IPS-18c (cell line): Measurements from ENCODE around the gene ADAMTSL2.

Experiments
- H3K4me3 ChIP-seq: 2 replicates; pipeline ENCODE4 v1.7.0; 2013; ENCODE audit warnings: low read depth, mild to moderate bottlenecking, low read length, moderate library complexity; ENCODE audit not compliant: insufficient read depth
- H3K9me3 ChIP-seq: one replicate; pipeline ENCODE4 v1.6.1; 2013; ENCODE audit warnings: mild to moderate bottlenecking, low read length, moderate library complexity; ENCODE audit not compliant: control insufficient read depth, insufficient read depth

The ADAMTSL2 gene

DNA sequence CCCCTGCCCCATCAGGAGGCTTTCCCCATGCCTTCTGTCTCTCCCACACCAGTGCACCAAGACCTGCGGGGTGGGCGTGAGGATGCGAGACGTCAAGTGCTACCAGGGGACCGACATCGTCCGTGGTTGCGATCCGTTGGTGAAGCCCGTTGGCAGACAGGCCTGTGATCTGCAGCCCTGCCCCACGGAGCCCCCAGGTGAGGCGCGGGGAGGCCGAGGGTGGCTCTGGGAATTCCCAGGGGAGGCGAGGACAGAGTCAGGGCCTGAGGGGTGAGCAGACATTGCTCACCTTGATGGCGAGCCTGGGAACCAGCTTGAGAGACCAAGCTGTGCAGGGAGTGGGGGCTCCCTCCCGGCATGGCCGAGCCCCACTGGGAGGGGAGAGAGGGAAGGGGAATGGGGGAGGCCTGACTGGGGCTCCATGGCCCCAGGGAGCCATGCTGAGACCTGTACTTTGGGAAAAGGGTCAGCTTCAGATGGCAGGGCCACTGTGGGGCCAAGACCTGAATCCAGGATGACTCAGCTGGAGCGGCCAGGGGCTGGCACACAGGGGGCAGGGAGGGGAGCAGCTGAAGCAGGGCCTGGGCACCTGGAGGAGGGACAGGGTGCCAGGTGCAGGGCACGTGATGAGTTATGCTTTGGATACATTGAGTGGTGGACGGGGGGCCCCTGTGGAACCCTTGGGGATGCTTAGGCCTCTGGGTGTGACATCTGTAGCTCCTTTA lies 39.4 kb downstream of the ADAMTSL2 start:
- Histone ChIP-seq H3K9me3 (no peaks in the 10 kb centered on the region), H3K4me3 (no peak overlapping the region)

DNA sequence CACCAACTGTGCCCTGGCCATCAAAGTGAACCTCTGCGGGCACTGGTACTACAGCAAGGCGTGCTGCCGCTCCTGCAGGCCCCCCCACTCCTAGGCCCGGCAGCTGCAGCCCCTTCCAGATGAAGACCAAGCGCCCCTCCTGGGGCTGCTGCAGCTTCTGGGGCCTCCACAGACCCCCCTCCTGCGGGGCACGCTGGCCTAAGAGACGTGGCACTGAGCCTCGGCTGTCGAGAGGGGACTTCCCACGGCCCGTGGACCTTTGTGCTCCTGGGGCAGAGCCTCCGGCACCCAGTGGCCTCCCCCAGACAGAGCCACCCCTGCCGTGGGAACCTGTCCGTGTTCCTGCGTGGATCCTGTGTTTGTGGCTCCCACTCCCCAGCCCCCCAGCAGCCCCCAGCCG lies 40.3 kb downstream of the ADAMTSL2 start:
- H3K4me3 ChIP-seq, result no peak overlapping the region
- H3K9me3 ChIP-seq, result no peaks in the 10 kb centered on the region

DNA sequence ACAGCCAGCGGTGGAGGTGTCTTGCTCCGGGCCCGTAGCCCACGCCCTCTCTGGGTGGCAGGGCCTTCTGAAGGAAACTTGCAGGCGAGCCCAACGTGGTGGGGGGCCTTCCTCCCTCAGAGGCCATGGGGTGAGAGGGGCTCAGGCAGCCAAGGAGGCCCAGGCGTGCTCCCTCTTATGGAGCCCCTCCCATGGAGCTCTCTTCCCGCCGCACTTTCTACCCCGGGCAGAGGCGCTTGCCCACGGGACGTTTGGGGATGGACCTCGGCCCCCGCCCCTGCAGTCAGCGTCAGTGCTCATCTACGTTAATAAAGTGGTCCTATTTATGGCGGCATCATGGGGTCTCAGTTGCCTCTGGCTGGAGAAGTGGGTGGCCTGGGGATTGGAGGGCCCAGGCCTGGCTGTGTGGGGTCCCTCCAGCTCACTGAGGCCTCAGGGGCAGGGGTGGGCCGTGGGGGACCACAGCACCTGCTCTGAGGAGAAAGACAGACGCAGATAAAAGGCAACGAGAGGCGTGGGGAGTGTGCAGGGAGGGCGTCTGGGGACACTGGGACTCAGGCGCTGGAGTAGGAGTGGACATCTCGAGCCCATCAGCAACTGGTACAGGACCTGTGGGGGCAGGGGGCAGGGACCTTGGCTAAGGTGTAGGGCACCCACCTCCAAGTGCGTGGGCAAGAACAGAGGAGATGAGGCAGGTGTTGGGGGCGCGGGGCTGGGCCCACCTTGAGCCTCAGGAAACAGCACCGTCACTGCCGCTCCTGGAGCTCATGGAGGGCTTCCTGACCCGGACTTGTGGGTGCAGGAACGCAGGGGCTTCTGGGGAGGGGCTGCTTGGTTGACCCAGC lies 40.9 kb downstream of the ADAMTSL2 start:
- Histone ChIP-seq H3K4me3 (no peak overlapping the region), H3K9me3 (no peaks in the 10 kb centered on the region)

DNA sequence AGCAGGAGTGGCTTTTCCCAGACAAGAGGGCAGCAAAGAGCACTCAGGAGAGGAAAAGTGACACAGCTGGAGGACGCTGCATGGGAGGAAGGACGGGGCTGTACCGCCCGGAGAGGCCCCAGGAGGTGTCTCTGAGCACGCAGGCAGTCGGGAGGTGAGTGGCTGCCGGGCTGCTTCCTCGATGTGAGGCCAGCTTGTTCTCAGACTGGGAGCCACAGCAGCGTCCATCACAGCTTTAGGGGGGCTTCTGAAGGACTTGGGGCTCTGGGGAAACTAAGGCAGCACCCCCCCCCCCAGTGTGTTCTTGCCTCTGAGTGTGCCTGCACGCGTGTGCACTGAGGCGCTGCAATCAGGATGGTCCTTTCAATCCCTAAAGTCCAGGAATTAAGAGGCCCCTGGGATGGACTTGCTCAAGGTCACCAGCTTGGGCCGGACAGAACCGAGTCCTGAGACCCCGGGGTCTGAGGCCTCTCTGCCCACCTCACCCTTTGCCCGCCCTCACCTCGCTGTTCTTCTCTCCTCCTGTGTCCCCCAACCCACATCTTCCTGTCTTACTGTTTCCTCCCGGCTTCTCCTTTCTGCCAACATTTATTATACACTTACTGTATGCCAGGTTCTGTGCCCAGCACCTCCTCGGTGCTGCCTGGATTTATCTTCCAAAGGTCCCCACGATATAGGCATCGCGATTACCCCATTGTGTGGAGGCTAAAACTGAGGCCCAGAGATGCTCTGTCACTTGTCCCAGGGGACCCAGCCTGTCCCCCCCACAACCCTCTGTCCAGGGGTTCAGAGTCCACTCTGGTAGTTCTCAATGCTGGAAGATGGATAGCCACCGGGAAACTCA lies 41.7 kb downstream of the ADAMTSL2 start:
- H3K4me3 ChIP-seq, result no peak overlapping the region
- no peaks in the 10 kb centered on the region for H3K9me3 ChIP-seq

DNA sequence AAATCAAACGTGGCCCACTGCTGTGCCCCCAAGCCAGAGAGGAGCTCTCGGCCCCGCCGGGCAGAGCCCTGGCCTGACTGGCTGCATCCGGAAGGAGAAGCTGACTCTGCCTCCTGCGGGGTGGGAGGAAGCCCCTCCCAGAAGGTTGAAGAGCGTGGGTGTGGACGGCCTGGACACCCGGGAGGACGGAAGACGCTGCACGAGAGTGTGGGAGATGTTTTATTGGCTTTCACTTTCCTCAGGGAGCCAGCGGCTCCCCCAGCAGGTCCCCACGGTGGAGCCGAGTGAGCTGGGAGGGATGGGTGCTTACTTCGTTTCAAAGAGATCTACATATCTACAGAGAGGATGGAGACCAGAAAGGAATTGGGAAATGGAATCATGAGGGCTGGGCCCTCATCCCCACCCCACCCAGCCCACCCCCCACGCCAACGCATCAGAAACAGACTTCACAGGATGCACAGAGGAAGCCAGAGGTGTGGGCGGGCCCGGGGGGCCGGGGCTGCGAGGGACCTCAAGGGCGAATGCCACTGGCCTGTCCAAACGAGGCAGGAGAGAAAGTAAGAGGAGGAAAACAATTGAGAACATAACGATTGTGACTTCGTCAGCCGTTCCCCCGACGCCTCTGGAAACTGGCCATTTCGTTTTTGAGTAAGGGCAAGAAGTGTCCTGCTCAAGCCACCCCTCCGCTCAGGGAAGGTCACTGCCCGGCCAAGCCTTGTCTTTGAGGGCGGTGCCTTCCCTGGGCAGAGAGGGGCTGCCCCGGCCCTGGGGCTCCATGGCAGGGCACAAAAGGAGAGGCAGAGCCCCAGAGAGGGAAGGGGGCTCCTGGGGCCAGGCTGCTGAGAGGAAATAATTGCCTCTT lies 42.6 kb downstream of the ADAMTSL2 start:
- H3K4me3 ChIP-seq, result no peak overlapping the region

DNA sequence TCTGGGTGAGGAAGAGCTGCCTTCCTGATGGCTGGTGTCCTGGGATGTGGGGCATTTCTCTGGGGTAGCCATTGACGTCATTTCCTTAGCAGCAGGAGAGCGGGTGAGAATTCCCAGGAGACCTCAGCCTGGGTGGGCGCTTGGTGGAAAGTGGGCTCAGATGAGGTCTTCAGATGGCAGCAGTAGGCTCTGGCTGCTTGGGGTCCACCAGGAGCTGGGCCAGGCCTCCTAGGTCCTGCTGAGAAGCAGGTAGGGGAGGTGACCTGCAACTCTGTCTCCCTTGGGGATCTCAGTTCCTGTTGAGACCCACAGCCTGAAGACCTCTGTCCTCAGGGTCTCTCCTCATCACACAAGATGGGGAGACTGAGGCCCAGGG lies 43.2 kb downstream of the ADAMTSL2 start:
- H3K4me3 ChIP-seq, result no peak overlapping the region
- H3K9me3 ChIP-seq, result peaks cover 2% of the 10 kb centered on the region

More for the DNA sequence above, 42.6 kb downstream of the ADAMTSL2 start:
- no peaks in the 10 kb centered on the region for H3K9me3 ChIP-seq

DNA sequence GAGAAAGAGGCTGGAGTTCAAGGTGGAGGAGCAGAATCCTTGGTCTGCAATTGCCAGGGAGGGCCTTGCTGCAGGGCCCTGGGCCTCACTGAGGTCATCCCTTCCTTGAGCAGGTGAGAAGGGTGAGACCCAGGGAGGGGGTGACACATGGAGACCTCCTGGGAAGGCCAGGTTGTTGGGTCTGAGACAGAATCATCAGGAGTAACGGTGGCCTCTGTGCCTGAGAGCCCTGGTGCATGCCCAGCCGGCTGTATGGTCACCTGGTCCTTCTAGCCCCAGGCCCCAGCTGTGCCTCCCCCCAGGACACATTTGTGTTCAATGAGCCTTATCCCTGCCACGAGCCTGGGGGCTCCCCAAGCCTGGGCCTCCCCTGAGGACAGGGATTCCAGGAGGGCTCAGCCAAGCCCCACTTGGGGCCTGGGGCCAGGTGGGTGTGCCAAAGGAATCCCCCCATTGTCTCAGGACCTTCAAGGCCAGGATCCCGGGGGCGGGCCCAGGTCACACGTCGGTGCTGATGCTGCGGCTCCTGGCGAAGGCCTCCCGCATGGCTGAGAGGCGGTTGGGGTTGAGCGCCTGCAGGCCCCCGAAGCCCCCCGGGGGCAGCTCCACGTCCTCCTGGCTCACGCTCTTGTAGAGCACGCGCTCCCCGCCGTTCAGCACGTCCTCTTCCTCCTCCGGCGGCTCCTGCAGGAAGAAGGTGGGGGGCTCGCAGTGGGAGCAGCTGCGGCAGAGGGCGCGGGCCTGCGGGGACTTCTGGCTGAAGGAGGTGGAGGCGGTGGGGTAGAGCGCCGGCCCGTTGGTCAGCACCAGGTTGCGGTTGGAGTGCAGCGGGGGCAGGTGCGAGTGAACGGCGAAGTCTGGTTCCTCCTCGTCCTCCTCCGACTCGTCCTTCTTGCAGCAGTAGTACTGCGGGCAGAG lies 44.3 kb downstream of the ADAMTSL2 start:
- Histone ChIP-seq H3K9me3 (peaks cover 2% of the 10 kb centered on the region), H3K4me3 (no peak overlapping the region)

DNA sequence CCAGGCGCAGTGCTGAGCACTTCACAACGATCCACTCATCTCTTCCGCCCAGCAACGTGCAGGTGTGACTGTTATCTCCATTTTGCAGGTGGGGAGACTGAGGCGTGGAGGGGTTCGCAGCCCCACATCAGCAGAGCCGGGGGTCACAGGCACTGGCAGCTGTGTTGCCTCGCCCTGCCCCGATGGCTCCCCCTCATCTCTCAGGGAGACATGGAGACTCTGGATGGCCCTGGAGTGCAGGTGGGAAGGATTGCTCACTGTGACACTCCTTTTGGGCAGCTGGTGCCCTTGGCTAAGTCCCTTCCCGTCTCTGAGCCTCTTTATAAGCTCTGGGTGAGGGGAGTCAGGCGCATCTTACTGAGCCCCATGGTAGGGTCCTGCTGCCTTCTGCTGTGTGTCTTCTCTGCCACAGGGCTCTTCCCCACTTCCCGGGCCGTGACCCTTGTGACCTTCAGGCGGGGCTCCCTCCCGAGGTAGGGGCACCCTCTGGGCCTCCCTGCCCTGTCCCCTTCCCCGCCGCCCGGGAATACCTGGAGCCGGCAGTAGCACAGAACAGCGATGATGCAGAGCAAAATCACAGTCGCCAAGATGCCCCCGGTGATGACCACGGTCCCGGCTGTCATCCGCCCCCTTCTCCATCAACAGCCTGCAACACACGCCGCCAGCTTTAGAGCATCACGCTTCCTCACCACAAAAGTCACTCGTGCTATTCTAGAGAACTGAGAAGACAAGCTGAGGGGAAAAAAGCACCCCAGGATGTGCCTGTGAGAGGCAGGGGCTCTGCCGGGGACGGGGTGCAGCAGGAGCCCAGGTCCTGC lies 45.3 kb downstream of the ADAMTSL2 start:
- no peak overlapping the region for H3K4me3 ChIP-seq
- peaks cover 2% of the 10 kb centered on the region for H3K9me3 ChIP-seq

DNA sequence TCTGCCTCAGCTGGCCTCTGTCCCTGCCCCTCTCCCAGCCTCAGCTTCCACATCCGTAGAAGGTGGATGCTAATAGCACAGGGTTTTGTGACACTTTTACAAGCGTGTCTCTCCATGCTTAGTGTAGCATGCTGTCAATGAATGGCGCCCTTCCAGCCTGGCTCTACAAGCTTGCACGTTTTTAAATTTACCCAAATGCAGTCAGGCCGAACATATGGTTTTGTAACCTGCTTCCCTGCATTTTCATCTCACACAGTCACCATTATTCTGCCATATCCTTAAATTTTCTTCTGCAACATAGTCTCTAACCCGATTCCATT lies 45.9 kb downstream of the ADAMTSL2 start:
- no peak overlapping the region for H3K4me3 ChIP-seq
- peaks cover 2% of the 10 kb centered on the region for H3K9me3 ChIP-seq

DNA sequence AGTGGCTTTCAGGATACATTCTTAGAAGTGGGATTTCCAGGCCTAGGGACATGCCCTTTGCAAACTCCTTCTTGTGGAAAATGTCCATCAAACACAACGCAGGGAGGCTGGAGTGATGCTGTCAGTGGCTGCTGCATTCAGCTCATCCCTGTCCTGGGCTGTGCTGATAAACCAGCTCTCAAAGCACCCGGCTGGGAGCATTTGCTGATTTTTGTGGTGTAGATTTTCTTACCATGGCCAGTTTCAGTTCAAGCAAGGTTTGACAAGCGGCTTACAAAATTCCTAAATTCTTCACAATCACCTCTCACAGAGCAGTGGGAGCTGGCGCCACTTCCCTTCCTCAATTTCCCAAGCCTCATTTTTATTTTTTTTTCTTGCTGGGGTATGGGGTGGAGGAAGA lies 46.5 kb downstream of the ADAMTSL2 start:
- no peak overlapping the region for H3K4me3 ChIP-seq
- H3K9me3 ChIP-seq, result peaks cover 2% of the 10 kb centered on the region

DNA sequence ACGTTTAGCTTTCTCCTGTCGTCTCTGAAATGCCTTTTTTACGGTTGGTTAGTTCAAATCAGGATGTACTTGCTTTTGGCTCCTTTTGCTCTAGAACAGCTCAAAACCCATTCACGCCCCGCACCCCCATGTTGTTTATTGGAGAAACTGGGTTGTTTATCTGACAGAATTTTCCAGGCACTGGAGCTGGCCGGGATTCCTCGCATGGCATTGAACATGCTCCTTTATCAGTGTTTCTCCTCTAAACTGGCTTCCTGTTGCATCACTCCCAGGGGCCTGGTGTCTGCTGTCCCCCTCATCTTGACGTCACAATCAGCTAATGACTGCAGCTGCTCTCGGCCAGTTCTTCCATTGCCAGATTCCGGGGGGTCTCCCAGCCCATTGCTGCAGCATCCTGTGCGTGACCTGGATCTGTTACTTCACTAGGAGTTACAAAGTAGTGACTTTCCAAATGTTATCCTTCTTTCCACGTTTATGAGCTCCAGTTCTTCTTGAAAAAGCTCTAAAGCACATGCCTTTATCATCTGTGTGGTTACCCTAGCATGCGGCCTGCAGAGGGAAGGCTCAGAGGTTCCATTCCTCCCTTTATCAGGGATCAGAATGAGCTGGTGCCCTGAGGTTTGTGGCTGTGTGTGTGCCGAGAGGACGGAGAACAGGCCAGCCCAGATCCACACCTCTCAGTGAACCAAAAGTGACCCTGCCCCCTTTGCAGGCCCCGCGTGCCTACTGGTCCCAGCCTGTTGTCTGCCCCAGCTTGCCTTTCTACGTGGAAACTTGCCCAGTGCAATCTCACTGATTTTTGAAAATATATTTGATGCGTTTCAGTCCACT lies 47.2 kb downstream of the ADAMTSL2 start:
- H3K9me3 ChIP-seq, result peaks cover 2% of the 10 kb centered on the region
- no peak overlapping the region for H3K4me3 ChIP-seq

DNA sequence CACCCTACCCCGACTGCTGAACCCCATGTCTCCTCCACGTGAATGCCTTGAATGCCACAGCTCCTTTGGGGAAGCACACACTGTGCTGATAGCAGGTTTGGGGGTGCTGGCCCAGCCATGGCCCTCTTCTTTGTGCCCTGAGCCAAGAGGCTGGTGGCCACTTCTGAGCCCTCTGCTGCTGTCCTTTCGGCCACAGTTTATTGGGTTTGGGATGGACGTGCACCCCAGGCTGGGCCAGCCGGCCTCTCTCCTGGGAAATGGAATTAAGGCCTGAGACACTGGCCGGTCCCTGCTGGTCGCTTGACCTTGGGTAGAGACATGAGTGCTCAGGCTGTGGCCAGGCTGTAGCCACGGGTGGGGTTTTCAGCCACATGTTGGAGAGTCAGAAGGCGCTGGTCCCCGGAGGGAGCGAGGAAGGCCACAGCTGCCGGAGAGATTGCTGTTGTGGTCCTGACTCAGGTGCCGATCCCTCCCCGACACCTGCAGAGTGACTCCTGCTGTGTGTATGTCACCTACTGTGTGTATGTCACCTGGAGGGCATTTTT lies 48.1 kb downstream of the ADAMTSL2 start:
- Histone ChIP-seq H3K9me3 (peaks cover 2% of the 10 kb centered on the region), H3K4me3 (no peak overlapping the region)

DNA sequence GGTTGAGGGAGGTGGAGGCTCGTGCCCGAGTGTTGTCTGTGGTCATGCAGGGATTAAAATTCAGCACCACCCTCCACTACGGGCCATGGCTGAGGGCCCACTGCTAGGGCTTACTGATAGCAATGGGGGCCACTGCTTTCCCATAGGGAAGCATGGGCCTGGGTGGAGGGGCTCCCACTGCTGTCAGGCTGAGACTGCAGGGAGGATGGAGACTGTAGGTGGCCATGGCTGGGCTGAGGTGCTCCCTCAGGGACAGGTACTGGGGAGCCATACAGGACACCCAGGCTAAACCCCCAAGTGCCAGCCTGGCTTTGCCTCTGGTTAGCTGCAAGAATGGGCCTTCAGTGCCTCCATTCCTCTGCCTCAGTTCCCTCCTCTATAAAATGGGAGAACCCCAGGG lies 48.6 kb downstream of the ADAMTSL2 start:
- peaks cover 2% of the 10 kb centered on the region for H3K9me3 ChIP-seq
- no peak overlapping the region for H3K4me3 ChIP-seq

DNA sequence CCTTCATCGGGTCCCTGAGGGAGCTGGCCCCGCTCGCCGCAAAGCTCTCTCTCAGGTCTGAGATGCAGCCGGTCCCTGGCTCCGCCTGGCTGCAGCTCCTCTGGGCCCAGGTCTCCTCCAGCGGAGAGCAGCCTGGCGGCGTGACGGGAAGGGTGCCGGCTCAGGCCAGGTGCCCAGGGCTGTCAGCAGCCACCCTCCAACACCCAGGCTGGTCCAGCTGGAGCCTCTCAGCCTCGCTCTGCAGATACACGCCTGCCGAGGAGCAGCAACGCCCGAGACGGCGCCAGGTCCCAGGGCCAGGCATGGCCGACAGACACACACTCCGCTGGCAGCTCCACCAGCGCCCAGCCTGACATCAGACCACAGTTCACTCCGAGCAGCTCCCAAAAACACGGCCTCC lies 49.1 kb downstream of the ADAMTSL2 start:
- Histone ChIP-seq H3K4me3 (no peak overlapping the region), H3K9me3 (peaks cover 2% of the 10 kb centered on the region)
